B cell (primary cell): ENCODE measurements around the gene ZNF677. TPM values are rescaled to one million over a fixed set of nuclear protein-coding genes. Genes with fewer than 3 reads are reported as not detected.
"Not testable (repeated sequence)": the region's sequence is repeated elsewhere in the genome, so short reads cannot be mapped to it uniquely, and the experiment has no call there.

Source experiments
- ATAC-seq: fragments of 200-7000 bp; cut with Tn5 transposase; one replicate; pipeline ENCODE4 v1.10.0; 2021; ENCODE audit warnings: low read depth, mild to moderate bottlenecking, moderate number of reproducible peaks, moderate library complexity
- CTCF ChIA-PET: fragments of 350-600 bp; sonication (Branson Sonifier 250); formaldehyde crosslinking; loops from one replicate; lab custom pipeline; 2021; ENCODE audit warnings: antibody characterized with exemption, inconsistent platforms; lab: Charles Lee
- POLR2A ChIA-PET: fragments of 350-600 bp; sonication (Branson Sonifier 250); formaldehyde crosslinking; loops from one replicate; lab custom pipeline; 2021; ENCODE audit warnings: antibody characterized with exemption; lab: Charles Lee
- DNase-seq: peaks from one replicate; pipeline ENCODE4 v3.0.0; 2013
- H2AFZ ChIP-seq: 2 replicates; pipeline ENCODE4 v1.6.1; 2012; ENCODE audit warnings: mild to moderate bottlenecking, low read depth, low read length; ENCODE audit not compliant: insufficient read depth, poor library complexity, severe bottlenecking
- H3K27ac ChIP-seq, 2 donors: 1 replicate in 1 of 2; 2 replicates in 1 of 2; pipeline ENCODE4 v1.5.1; 2012 to 2013; ENCODE audit warnings: low read length in 2 of 2, mild to moderate bottlenecking in 2 of 2, moderate library complexity in 1 of 2
- H3K27me3 ChIP-seq, 4 experiments: fragments of 200-600 bp in 1 of 4; sonication (generic) in 1 of 4; replicated peaks in 1 of 4; 1 replicate in 2 of 4; 2 replicates in 2 of 4; pipeline versions ENCODE4 v1.6.1 to v1.7.0; 2013 to 2016; ENCODE audit warnings: low read length in 3 of 4, mild to moderate bottlenecking in 2 of 4, mixed read lengths in 1 of 4, moderate library complexity in 1 of 4; ENCODE audit not compliant: insufficient read depth in 4 of 4, control insufficient read depth in 3 of 4; ENCODE audit errors: control extremely low read depth in 1 of 4
- H3K36me3 ChIP-seq, 2 experiments: replicated peaks in 1 of 2; 1 replicate in 1 of 2; 2 replicates in 1 of 2; pipeline versions ENCODE4 v1.6.1 to v1.7.1; 2013; ENCODE audit warnings: low read length in 1 of 2; ENCODE audit not compliant: insufficient read depth in 2 of 2, control insufficient read depth in 1 of 2; ENCODE audit errors: control extremely low read depth in 1 of 2, extremely low read depth in 1 of 2
- H3K4me1 ChIP-seq, 2 donors: fragments of 200-600 bp in 1 of 2; sonication (generic) in 1 of 2; 1 replicate in 1 of 2; 2 replicates in 1 of 2; pipeline versions ENCODE4 v1.5.1 to v1.6.1; 2013 to 2017; ENCODE audit warnings: low read length in 2 of 2; ENCODE audit not compliant: control insufficient read depth in 2 of 2, insufficient read depth in 2 of 2
- H3K4me2 ChIP-seq: replicated peaks from 2 replicates; pipeline ENCODE3; 2012; ENCODE audit warnings: mild to moderate bottlenecking, low read depth, low read length; ENCODE audit not compliant: poor library complexity, severe bottlenecking
- H3K4me3 ChIP-seq, 5 experiments: fragments of 200-600 bp in 1 of 5; sonication (generic) in 1 of 5; 1 replicate in 3 of 5; 2 replicates in 2 of 5; pipeline versions ENCODE4 v1.5.1 to v1.7.0; 2011 to 2016; ENCODE audit warnings: low read length in 4 of 5, mild to moderate bottlenecking in 4 of 5, low read depth in 2 of 5, control low read depth in 1 of 5, moderate library complexity in 1 of 5; ENCODE audit not compliant: insufficient read depth in 1 of 5; ENCODE audit errors: control extremely low read depth in 1 of 5, extremely low read depth in 1 of 5
- H3K79me2 ChIP-seq: fragments of 200-600 bp; sonication (generic); one replicate; pipeline ENCODE4 v1.6.0; 2016; ENCODE audit warnings: low read length; ENCODE audit not compliant: control insufficient read depth, insufficient read depth
- H3K9ac ChIP-seq: fragments of 200-600 bp; sonication (generic); 2 replicates; pipeline ENCODE4 v1.6.1; 2017; ENCODE audit warnings: mild to moderate bottlenecking, low read length, moderate library complexity
- H3K9me3 ChIP-seq, 3 donors: one replicate each; pipeline versions ENCODE4 v1.6.1 to v1.7.1; 2013; ENCODE audit warnings: low read length in 2 of 3; ENCODE audit not compliant: control insufficient read depth in 2 of 3, insufficient read depth in 1 of 3; ENCODE audit errors: control extremely low read depth in 1 of 3
- H4K20me1 ChIP-seq: 2 replicates; pipeline ENCODE4 v1.6.0; 2012; ENCODE audit warnings: mild to moderate bottlenecking, low read length; ENCODE audit not compliant: insufficient read depth, control insufficient read depth, poor library complexity, severe bottlenecking
- H3K27ac Mint-ChIP-seq: one replicate; pipeline ENCODE4 v1.8.0; 2021; ENCODE audit warnings: mixed read lengths
- H3K27me3 Mint-ChIP-seq: one replicate; pipeline ENCODE4 v1.8.0; 2021; ENCODE audit warnings: mixed read lengths
- H3K4me1 Mint-ChIP-seq: one replicate; pipeline ENCODE4 v1.8.0; 2021; ENCODE audit warnings: mixed read lengths
- H3K4me3 Mint-ChIP-seq: one replicate; pipeline ENCODE4 v1.8.0; 2021; ENCODE audit warnings: mixed read lengths
- H3K9me3 Mint-ChIP-seq: one replicate; pipeline ENCODE4 v1.8.0; 2022; ENCODE audit warnings: mixed read lengths; ENCODE audit not compliant: insufficient read depth
- EZH2 ChIP-seq: IDR thresholded peaks from 2 replicates; pipeline ENCODE4 v1.6.1; 2012; ENCODE audit warnings: borderline replicate concordance, low read depth, mild to moderate bottlenecking, moderate library complexity, low read length; ENCODE audit not compliant: insufficient read depth, poor library complexity, severe bottlenecking
- WGBS: methylation state at CpG from one replicate; pipeline ENCODE4 v1.1.5; 2013; ENCODE audit warnings: missing lambda C conversion rate; ENCODE audit not compliant: insufficient coverage; 5-methylcytosine and 5-hydroxymethylcytosine counted together
- intact Hi-C: fragments of 100-400 bp; cut with micrococcal nuclease; formaldehyde crosslinking; loops from one replicate; pipeline ENCODE4 v1.10.0; 2022
- polyA plus RNA-seq: library from polyadenylated mRNA; depleted of rRNA; stranded (reverse); fragments of >200 nt; gene quantifications from 2 replicates; pipeline ENCODE4 v1.2.3, GENCODE V29; 2012
- total RNA-seq, 2 donors: library from RNA; stranded (reverse); fragments of 120-200 nt in 1 of 2; gene quantifications; 1 replicate in 1 of 2; 2 replicates in 1 of 2; pipeline versions ENCODE4 v1.2.3 to v1.2.4, GENCODE V29; 2013 to 2022
- TF ChIP-seq, protein P1 (sequence below): fragments of 200-600 bp; IDR thresholded peaks from one replicate; pipeline ENCODE4 v1.8.0; 2022; ENCODE audit warnings: antibody characterized with exemption, mild to moderate bottlenecking

ZNF677 gene
- total and polyA plus RNA-seq, 2 donors (not counting 1 experiment from before 2014, with no cell fraction given), result 11.1 to 19.4 TPM

DNA sequence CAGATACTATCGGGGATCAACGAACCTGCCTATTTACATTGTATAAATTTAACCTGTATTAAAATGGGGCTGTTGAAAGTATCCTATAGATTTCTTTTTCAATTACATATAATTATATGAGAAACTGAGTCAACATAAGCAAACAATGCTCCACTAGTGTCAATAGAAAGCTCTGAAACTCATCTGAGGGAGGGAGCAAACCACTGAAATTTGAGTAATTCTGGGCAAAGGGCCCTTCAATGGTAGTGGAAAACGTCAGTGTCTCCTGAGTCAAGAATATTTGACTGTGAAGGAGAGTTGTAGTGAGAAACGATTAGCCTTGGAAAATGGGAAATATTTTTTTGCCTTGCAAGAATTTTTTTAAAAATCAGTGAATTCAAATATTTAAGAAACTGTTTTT is 30.4 kb upstream of the ZNF677 start:
- ATAC-seq, result no peak
- H3K27me3 Mint-ChIP-seq, result no peaks in the 10 kb centered on the region
- intact Hi-C loops, result no loop called here

DNA sequence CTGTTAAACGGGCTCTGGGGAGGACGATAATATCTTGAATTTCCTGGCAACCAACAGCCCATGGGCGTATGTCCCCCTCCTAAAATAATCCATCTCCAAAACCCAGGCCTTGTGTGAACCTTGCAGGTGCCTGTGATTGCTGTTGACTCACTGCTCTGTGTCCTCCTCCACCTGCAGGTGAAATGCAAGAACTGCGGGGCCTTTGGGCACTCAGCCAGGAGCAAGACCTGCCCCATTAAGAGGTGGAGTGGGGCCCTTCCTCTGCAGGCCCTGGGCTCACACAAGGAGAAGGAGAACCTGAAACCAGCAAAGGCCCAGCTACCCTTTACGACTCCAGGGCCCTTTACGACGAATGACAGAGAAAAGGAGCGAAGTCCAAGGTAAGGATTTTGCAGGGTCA is 27.3 kb upstream of the ZNF677 start:
- peak; percentile 8 for DNase-seq
- H3K27me3 Mint-ChIP-seq, CTCF ChIA-PET, H3K27ac Mint-ChIP-seq, H3K9ac ChIP-seq, H3K79me2 ChIP-seq, H3K4me3 Mint-ChIP-seq, H3K36me3 ChIP-seq, H3K4me1 Mint-ChIP-seq, intact Hi-C loops, H3K4me3 ChIP-seq, ATAC-seq, POLR2A ChIA-PET, H3K4me2 ChIP-seq, H2AFZ ChIP-seq, H3K27me3 ChIP-seq, H3K4me1 ChIP-seq, H3K27ac ChIP-seq, H4K20me1 ChIP-seq, H3K9me3 Mint-ChIP-seq: not testable (repeated sequence)
- no CpG with 5 or more reads among the region's 8 CpGs for WGBS
- peaks cover 0 to 24% (median 0%) of the 10 kb centered on the region in 3 donors for H3K9me3 ChIP-seq

More for the DNA sequence above, 30.4 kb upstream of the ZNF677 start:
- H2AFZ ChIP-seq, result no peak overlapping the region
- WGBS, result 20% methylated on average over 1 of the region's 4 CpGs
- ChIA-PET CTCF (no interaction called here), POLR2A (no interaction called here)
- H3K36me3 ChIP-seq, result no peaks in the 10 kb centered on the region
- H3K4me1 Mint-ChIP-seq, result no peaks in the 10 kb centered on the region
- no peaks in the 10 kb centered on the region for H3K27me3 ChIP-seq
- no peak overlapping the region for H3K4me2 ChIP-seq
- no peak for DNase-seq
- peaks cover 4% of the 10 kb centered on the region for H3K9me3 Mint-ChIP-seq
- TF ChIP-seq, protein P1, sequence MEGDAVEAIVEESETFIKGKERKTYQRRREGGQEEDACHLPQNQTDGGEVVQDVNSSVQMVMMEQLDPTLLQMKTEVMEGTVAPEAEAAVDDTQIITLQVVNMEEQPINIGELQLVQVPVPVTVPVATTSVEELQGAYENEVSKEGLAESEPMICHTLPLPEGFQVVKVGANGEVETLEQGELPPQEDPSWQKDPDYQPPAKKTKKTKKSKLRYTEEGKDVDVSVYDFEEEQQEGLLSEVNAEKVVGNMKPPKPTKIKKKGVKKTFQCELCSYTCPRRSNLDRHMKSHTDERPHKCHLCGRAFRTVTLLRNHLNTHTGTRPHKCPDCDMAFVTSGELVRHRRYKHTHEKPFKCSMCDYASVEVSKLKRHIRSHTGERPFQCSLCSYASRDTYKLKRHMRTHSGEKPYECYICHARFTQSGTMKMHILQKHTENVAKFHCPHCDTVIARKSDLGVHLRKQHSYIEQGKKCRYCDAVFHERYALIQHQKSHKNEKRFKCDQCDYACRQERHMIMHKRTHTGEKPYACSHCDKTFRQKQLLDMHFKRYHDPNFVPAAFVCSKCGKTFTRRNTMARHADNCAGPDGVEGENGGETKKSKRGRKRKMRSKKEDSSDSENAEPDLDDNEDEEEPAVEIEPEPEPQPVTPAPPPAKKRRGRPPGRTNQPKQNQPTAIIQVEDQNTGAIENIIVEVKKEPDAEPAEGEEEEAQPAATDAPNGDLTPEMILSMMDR, result no peak
- TF ChIP-seq EZH2, result no peak
- no peak overlapping the region for H3K9ac ChIP-seq
- H3K4me1 ChIP-seq, result no peaks in the 10 kb centered on the region
- H3K9me3 ChIP-seq, result peaks cover 0 to 27% (median 0%) of the 10 kb centered on the region in 3 donors
- no peak overlapping the region for H3K27ac ChIP-seq
- H3K27ac Mint-ChIP-seq, result no peak overlapping the region
- H3K4me3 Mint-ChIP-seq, result no peak overlapping the region
- no peaks in the 10 kb centered on the region for H4K20me1 ChIP-seq
- H3K79me2 ChIP-seq, result no peaks in the 10 kb centered on the region
- no peak overlapping the region for H3K4me3 ChIP-seq
